Measurements from ENCODE around the gene BNC2.

Gene BNC2

GRCh38 chr9:16360247-16360646 lies 510.2 kb downstream of the BNC2 start:
- Mint-ChIP-seq H3K27ac (no peak overlapping the region), H3K36me3 (ENCODE audit: low read depth) (no peaks in the 10 kb centered on the region), H3K4me1 (peaks cover 16% of the 10 kb centered on the region), H3K4me3 (no peak overlapping the region), H3K27me3 (ENCODE audit: low read depth) (no peaks in the 10 kb centered on the region), H3K9me3 (peaks cover 6% of the 10 kb centered on the region)
- TF ChIP-seq CTCF (IDR thresholded peaks at IDR 0.05; ENCODE audit: unreplicated experiment in 3 of 3): no peak
